Adrenal gland (tissue), 12 donors: ENCODE data around the gene ATP8A2. TPM values are rescaled to one million over a fixed set of nuclear protein-coding genes. Genes with fewer than 3 reads are reported as not detected.

Experiments
- DNase-seq, 7 donors: peaks; one replicate each; pipeline ENCODE4 v3.0.0-alpha.2; 2019 to 2020
- H3K27ac ChIP-seq, 5 donors: fragments of 200-600 bp; sonication (generic) in 4 of 5; 1 replicate in 3 of 5; 2 replicates in 2 of 5; pipeline versions ENCODE4 v1.5.1 to v1.8.0; 2016 to 2020; ENCODE audit warnings: mild to moderate bottlenecking in 1 of 5
- H3K27me3 ChIP-seq: fragments of 200-600 bp; 2 replicates; pipeline ENCODE4 v1.8.0; 2021
- H3K36me3 ChIP-seq, 2 donors: fragments of 200-600 bp; replicated peaks in 1 of 2; 1 replicate in 1 of 2; 2 replicates in 1 of 2; pipeline versions ENCODE4 v1.5.1 to v1.8.0; 2018 to 2022
- H3K4me1 ChIP-seq, 2 donors: fragments of 200-600 bp; replicated peaks in 1 of 2; 1 replicate in 1 of 2; 2 replicates in 1 of 2; pipeline versions ENCODE4 v1.5.1 to v1.8.0; 2018 to 2021
- H3K4me3 ChIP-seq, 4 donors: fragments of 200-600 bp; sonication (generic) in 3 of 4; one replicate each; pipeline ENCODE4 v1.5.1; 2016 to 2018
- H3K9me3 ChIP-seq, 3 donors: fragments of 200-600 bp; sonication (generic) in 1 of 3; replicated peaks in 1 of 3; 1 replicate in 2 of 3; 2 replicates in 1 of 3; pipeline versions ENCODE4 v1.5.1 to v1.8.0; 2016 to 2021
- CTCF ChIP-seq, 6 experiments: fragments of 450-650 bp in 4 of 6; fragments of 200-600 bp in 2 of 6; sonication (generic) in 1 of 6; IDR thresholded peaks; 1 replicate in 5 of 6; 2 replicates in 1 of 6; pipeline versions ENCODE4 v1.5.1 to v1.8.0; 2016 to 2021; ENCODE audit warnings: antibody characterized with exemption in 6 of 6, mild to moderate bottlenecking in 2 of 6, moderate library complexity in 1 of 6
- POLR2A ChIP-seq, 2 donors: fragments of 450-650 bp; IDR thresholded peaks; one replicate each; pipeline ENCODE4 v1.6.1; 2017; ENCODE audit warnings: antibody characterized with exemption in 2 of 2, mild to moderate bottlenecking in 2 of 2, moderate library complexity in 1 of 2
- WGBS, 4 donors: extraction: QIAGEN DNeasy Blood & Tissue Kit in 2 of 4; methylation state at CpG; one replicate each; pipeline versions ENCODE4 v1.1.5 to v1.1.7; 2013 to 2017; 5-methylcytosine and 5-hydroxymethylcytosine counted together
- intact Hi-C, 2 donors: fragments of 100-400 bp; cut with DNase I; formaldehyde crosslinking; loops; one replicate each; pipeline versions ENCODE4 v1.14.1 to v1.15.0; 2022 to 2023
- polyA plus RNA-seq, 3 donors: library from polyadenylated mRNA; stranded (reverse); fragments of 200-250 nt in 2 of 3; fragments of 350-450 nt in 1 of 3; fragmentation: Illumina TruSeq in 1 of 3; extraction: RNeasy Lipid Tissue Mini Kit (QIAGEN cat#74804) in 1 of 3; gene quantifications; one replicate each; pipeline ENCODE4 v1.2.3, GENCODE V29; 2013 to 2014
- total RNA-seq, 9 donors: library from RNA; depleted of rRNA in 4 of 9; stranded (reverse); fragments of >200 nt in 4 of 9; fragments of 120-200 nt in 1 of 9; fragmentation: NEBNext Ultra II Directional in 1 of 9; extraction: Animal tissue kit (Norgen Biotek cat#: 25700) in 1 of 9; gene quantifications; one replicate each; pipeline versions ENCODE4 v1.1.0 to v1.2.4, GENCODE V29; 2013 to 2023
- donor health status: healthy with polysubstance abuse.
- donor health status: Bipolar disorder and iron deficiency.
- donor health status: DM: yes; HTN: yes; CAD: no.
- donor health status: DM: no; HTN: no; CAD: no.
- donor health status: DM: no; HTN: no; CAD: no.
- donor health status: DM: yes; HTN: yes; CAD: no.

The ATP8A2 gene
- total and polyA plus RNA-seq, 12 donors, result 0.77 to 14.0 (median 4.3) TPM

- no peaks in the 10 kb centered on the region for H3K36me3 ChIP-seq
- intact Hi-C loops, result no loop called here
- no peaks in the 10 kb centered on the region for H3K4me1 ChIP-seq
- 42 to 64% (median 54%) methylated on average over 1 to 3 of the region's 3 CpGs for WGBS, 4 donors
- no peaks in the 10 kb centered on the region for H3K27me3 ChIP-seq
- H3K9me3 ChIP-seq, result no peaks in the 10 kb centered on the region
- no peak overlapping the region for H3K27ac ChIP-seq
- no peak for DNase-seq
- H3K4me3 ChIP-seq, result no peak overlapping the region
- TF ChIP-seq POLR2A (IDR thresholded peaks at IDR 0.05) (no peak), CTCF (IDR thresholded peaks at IDR 0.05) (no peak)
These were observed 285.4 kb downstream of the ATP8A2 start for GRCh38 chr13:25657157-25657556.

DNA sequence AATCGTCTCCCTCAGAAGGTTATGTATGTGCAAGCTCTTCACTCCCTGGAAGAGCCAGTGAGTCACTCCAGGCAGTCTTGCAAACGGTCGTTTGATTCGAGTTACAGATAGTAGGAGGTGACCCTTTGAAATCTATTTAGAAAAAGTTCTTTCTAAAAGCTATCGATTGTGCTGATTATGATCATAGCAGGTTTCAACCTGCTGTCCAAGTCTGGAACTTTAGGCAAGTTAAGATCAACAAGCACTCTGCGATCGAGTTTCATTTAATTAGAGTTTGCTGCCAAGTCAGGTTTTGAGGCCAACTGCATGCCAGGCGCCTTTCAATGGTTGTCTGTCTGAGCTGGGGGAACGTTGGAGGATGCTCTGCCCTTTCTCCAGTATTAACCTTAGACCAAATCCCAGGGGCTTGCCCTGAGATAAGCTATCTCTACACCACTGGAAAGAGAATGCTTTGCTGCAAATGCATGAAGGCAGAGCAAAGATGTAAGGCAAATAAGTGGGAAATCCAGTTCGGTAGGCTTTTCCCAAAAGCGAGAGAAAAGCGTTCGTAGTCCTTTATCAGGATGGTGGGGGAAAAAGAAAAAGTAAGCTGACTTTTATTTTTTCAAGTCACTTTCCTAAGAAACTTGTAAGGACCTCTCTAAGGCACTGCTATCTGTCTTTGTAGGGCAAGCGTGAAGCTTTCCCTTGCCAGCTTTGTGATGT is 287.5 kb downstream of the ATP8A2 start:
- intact Hi-C loops, result no loop called here
- no peaks in the 10 kb centered on the region for H3K36me3 ChIP-seq
- H3K27ac ChIP-seq, result no peak overlapping the region
- H3K4me1 ChIP-seq, result no peaks in the 10 kb centered on the region
- no peaks in the 10 kb centered on the region for H3K27me3 ChIP-seq
- no peak overlapping the region for H3K4me3 ChIP-seq
- no peak for TF ChIP-seq POLR2A (IDR thresholded peaks at IDR 0.05)
- TF ChIP-seq CTCF (IDR thresholded peaks at IDR 0.05), result no peak
- H3K9me3 ChIP-seq, result no peaks in the 10 kb centered on the region
- no peak for DNase-seq
- 63 to 70% (median 65%) methylated on average over 14 of the region's 14 CpGs for WGBS, 4 donors

DNA sequence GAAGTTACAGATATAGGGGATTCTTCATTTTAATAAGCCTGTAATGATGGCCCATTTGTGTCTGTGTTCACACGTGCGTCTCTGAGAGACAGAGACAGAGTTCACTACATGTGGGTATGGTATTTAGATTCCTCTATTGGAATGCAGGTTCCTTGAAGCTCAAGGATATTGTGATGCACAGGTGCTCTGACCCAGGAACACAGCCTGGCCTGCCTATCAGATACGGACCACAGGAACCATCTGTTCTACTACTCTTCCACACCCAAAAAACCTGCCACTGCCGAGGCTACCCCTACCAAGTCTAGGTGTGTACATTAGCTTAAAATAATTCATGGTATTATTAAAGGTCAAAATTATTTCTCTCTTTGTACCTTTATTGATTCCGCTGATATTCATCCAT is 289.2 kb downstream of the ATP8A2 start:
- no peak for TF ChIP-seq POLR2A (IDR thresholded peaks at IDR 0.05)
- TF ChIP-seq CTCF (IDR thresholded peaks at IDR 0.05), result no peak
- Histone ChIP-seq H3K4me1 (no peaks in the 10 kb centered on the region), H3K27ac (no peak overlapping the region), H3K27me3 (no peaks in the 10 kb centered on the region), H3K36me3 (no peaks in the 10 kb centered on the region), H3K4me3 (no peak overlapping the region), H3K9me3 (no peaks in the 10 kb centered on the region)
- intact Hi-C loops, result no loop called here
- no peak for DNase-seq
- 80 to 96% (median 85%) methylated on average over 5 of the region's 5 CpGs for WGBS, 4 donors

GRCh38 chr13:25662516-25662915 is 290.7 kb downstream of the ATP8A2 start:
- DNase-seq, result no peak
- no peak overlapping the region for H3K4me3 ChIP-seq
- intact Hi-C loops, result no loop called here
- 59 to 93% (median 67%) methylated on average over 1 of the region's 1 CpG for WGBS, 4 donors
- H3K27ac ChIP-seq, result no peak overlapping the region
- H3K36me3 ChIP-seq, result no peaks in the 10 kb centered on the region
- TF ChIP-seq POLR2A (IDR thresholded peaks at IDR 0.05), result no peak
- TF ChIP-seq CTCF (IDR thresholded peaks at IDR 0.05), result no peak
- H3K9me3 ChIP-seq, result no peaks in the 10 kb centered on the region
- no peaks in the 10 kb centered on the region for H3K4me1 ChIP-seq
- H3K27me3 ChIP-seq, result no peaks in the 10 kb centered on the region
